Measurements from ENCODE around the gene CARD11.

CARD11 gene

DNA sequence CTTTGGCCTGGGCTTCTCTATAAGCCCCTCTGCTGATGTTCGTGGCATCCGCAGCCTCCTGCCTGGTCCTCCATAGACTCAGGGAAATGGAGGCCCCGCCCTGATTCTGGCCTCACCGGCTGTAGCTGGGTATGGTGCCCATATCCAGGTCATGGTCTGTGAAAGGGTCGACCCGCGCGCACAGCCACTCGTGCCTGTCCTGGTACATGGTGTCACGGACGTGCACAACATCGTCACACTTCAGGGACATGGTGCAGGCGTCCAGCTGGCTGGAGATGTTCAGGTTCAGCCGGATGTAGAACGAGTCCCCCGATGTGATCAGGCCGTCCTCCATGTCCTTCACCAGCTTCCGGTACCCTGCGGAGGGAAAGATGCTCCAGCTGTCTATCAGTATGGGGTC lies 124.4 kb downstream of the CARD11 start:
- DNase-seq (ENCODE audit: low spot score in 2 of 2) (no peak), ATAC-seq (ENCODE audit: low read depth) (no peak)
- H3K27ac Mint-ChIP-seq, result peak overlapping the region; percentile 82
- no peaks in the 10 kb centered on the region for H3K27me3 Mint-ChIP-seq
- H3K4me3 Mint-ChIP-seq, result no peak overlapping the region
- no peaks in the 10 kb centered on the region for H3K4me1 Mint-ChIP-seq
- peaks cover 45% of the 10 kb centered on the region for H3K36me3 Mint-ChIP-seq
- peaks cover 5% of the 10 kb centered on the region for H3K9me3 Mint-ChIP-seq

DNA sequence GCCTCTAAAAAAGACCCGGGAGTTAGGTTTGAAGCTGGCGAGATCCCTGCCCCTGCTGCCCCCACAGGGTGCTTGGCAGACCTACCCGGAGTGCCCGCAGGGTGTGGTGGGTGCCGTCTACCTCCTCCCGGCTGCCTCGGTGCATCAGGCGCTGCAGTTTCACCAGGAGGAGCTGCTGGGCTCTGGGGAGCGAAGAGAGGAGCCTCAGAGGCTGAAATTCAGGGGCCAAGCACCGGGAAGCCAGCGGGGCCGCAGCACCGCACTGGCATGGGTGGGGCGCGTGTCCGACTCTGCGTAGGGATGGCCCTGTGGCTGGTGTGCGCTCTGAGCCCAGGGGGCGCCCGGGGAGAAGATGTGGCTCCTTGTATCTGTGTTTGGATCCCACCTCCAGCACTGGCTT lies 125.3 kb downstream of the CARD11 start:
- Mint-ChIP-seq H3K36me3 (peaks cover 47% of the 10 kb centered on the region), H3K27ac (peak overlapping the region; percentile 82), H3K4me3 (no peak overlapping the region), H3K4me1 (no peaks in the 10 kb centered on the region), H3K27me3 (no peaks in the 10 kb centered on the region), H3K9me3 (peaks cover 5% of the 10 kb centered on the region)
- ATAC-seq (ENCODE audit: low read depth), result no peak
- no peak for DNase-seq (ENCODE audit: low spot score in 2 of 2)

- H3K36me3 Mint-ChIP-seq, result peaks cover 34% of the 10 kb centered on the region
Observed at GRCh38 chr7:2915023-2915422, 128.6 kb downstream of the CARD11 start.

GRCh38 chr7:2913760-2914387 lies 129.8 kb downstream of the CARD11 start:
- peaks cover 3% of the 10 kb centered on the region for H3K4me1 Mint-ChIP-seq
- H3K27me3 Mint-ChIP-seq, result no peaks in the 10 kb centered on the region
- no peak for ATAC-seq (ENCODE audit: low read depth)
- peaks cover 30% of the 10 kb centered on the region for H3K36me3 Mint-ChIP-seq
- H3K9me3 Mint-ChIP-seq, result no peaks in the 10 kb centered on the region
- no peak overlapping the region for H3K4me3 Mint-ChIP-seq
- no peak for DNase-seq (ENCODE audit: low spot score in 2 of 2)
- no peak overlapping the region for H3K27ac Mint-ChIP-seq

More at GRCh38 chr7:2915023-2915422, 128.6 kb downstream of the CARD11 start:
- H3K4me3 Mint-ChIP-seq, result no peak overlapping the region
- no peaks in the 10 kb centered on the region for H3K4me1 Mint-ChIP-seq
- no peak overlapping the region for H3K27ac Mint-ChIP-seq
- ATAC-seq (ENCODE audit: low read depth) (no peak), DNase-seq (ENCODE audit: low spot score in 2 of 2) (no peak)
- H3K9me3 Mint-ChIP-seq, result no peaks in the 10 kb centered on the region
- no peaks in the 10 kb centered on the region for H3K27me3 Mint-ChIP-seq

GRCh38 chr7:2912684-2913439 lies 130.8 kb downstream of the CARD11 start:
- no peak for DNase-seq (ENCODE audit: low spot score in 2 of 2)
- no peak for ATAC-seq (ENCODE audit: low read depth)
- Mint-ChIP-seq H3K36me3 (peaks cover 29% of the 10 kb centered on the region), H3K4me1 (peaks cover 3% of the 10 kb centered on the region), H3K4me3 (no peak overlapping the region), H3K9me3 (no peaks in the 10 kb centered on the region), H3K27me3 (no peaks in the 10 kb centered on the region), H3K27ac (peak overlapping the region; percentile 55)

GRCh38 chr7:2911466-2911865 lies 132.2 kb downstream of the CARD11 start:
- Mint-ChIP-seq H3K9me3 (no peaks in the 10 kb centered on the region), H3K27me3 (no peaks in the 10 kb centered on the region), H3K4me3 (no peak overlapping the region), H3K4me1 (peaks cover 3% of the 10 kb centered on the region), H3K27ac (peak overlapping the region; percentile 9), H3K36me3 (peaks cover 37% of the 10 kb centered on the region)
- DNase-seq (ENCODE audit: low spot score in 2 of 2), result no peak
- no peak for ATAC-seq (ENCODE audit: low read depth)

GRCh38 chr7:2909471-2910039 lies 134.1 kb downstream of the CARD11 start:
- ATAC-seq (ENCODE audit: low read depth) (no peak), DNase-seq (ENCODE audit: low spot score in 2 of 2) (no peak)
- peak overlapping the region; percentile 41 for H3K27ac Mint-ChIP-seq
- H3K4me1 Mint-ChIP-seq, result peaks cover 3% of the 10 kb centered on the region
- peaks cover 53% of the 10 kb centered on the region for H3K36me3 Mint-ChIP-seq
- no peaks in the 10 kb centered on the region for H3K9me3 Mint-ChIP-seq
- H3K4me3 Mint-ChIP-seq, result no peak overlapping the region
- H3K27me3 Mint-ChIP-seq, result no peaks in the 10 kb centered on the region

GRCh38 chr7:2909043-2909442 lies 134.6 kb downstream of the CARD11 start:
- no peak for DNase-seq (ENCODE audit: low spot score in 2 of 2)
- Mint-ChIP-seq H3K4me3 (no peak overlapping the region), H3K27me3 (no peaks in the 10 kb centered on the region), H3K4me1 (peaks cover 4% of the 10 kb centered on the region), H3K9me3 (no peaks in the 10 kb centered on the region), H3K36me3 (peaks cover 53% of the 10 kb centered on the region), H3K27ac (no peak overlapping the region)
- ATAC-seq (ENCODE audit: low read depth), result no peak

DNA sequence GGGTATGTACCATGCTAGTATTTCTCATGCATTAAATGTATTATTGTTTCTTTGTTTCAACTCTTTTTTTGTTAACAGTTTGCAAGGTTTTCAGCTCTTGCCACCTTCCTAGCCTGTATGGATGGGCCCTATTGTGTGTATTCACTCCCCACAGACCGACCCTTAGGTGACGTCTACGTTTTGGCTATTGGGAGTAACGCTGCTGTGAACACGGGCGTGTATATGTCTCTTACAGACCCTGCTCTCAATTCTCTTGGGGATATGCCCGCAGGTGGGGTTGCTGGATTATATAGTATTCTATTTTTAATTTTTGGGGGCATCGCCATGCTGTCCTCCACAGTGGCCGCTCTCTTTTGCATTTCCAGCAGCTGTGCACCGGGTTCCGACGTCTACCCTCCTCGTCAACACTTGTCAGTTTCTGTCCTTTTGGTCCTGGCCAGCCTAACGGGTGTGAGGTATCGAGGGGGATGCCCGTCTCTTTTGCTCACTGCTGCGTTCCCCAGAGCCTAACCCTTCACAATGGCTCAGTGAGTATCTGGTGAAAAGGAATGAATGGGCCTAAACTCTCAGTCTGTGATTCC lies 135.5 kb downstream of the CARD11 start:
- DNase-seq (ENCODE audit: low spot score in 2 of 2), result no peak
- no peaks in the 10 kb centered on the region for H3K27me3 Mint-ChIP-seq
- H3K27ac Mint-ChIP-seq, result peak overlapping the region; percentile 70
- H3K9me3 Mint-ChIP-seq, result no peaks in the 10 kb centered on the region
- H3K4me1 Mint-ChIP-seq, result peaks cover 5% of the 10 kb centered on the region
- H3K4me3 Mint-ChIP-seq, result no peak overlapping the region
- peaks cover 53% of the 10 kb centered on the region for H3K36me3 Mint-ChIP-seq
- ATAC-seq (ENCODE audit: low read depth), result no peak

DNA sequence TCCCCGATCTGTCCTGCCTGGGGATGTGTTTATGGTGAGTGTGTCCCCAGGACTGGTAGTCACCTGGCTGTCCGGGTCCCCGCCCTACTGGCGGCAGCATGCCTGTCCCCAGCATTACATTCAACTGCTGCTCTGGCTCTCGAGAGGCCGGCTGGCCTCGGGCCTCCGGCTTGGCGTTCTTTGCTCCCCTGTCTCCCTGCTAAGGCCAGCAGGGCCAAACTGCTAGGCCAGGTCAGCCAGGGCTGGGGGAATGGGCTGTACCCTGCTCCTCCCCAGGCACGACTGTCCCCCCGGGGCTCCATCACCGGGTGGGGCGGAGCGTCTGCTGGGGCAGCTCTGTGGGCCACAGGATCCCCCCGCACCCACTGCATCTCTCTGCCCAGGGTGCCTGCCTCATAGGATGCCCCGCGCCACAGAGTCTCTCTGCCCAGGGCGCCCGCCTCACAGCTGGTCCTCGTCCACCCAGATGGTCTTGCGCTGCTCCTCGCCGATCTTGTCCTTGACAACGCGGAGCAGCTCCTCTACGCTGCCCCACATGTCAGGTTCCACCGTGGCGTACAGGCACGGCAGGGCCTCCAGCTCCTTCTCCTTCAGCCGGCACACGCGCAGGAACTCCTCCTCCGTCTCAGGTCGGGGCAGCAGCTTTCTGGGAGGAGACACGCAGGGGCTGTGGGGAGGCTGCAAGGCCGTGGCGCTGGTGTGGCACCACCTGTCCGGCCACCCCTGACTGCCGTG lies 137.3 kb downstream of the CARD11 start:
- DNase-seq (ENCODE audit: low spot score in 2 of 2), result no peak
- H3K27me3 Mint-ChIP-seq, result no peaks in the 10 kb centered on the region
- no peak for ATAC-seq (ENCODE audit: low read depth)
- peaks cover 45% of the 10 kb centered on the region for H3K36me3 Mint-ChIP-seq
- H3K4me1 Mint-ChIP-seq, result peaks cover 7% of the 10 kb centered on the region
- H3K27ac Mint-ChIP-seq, result peak overlapping the region; percentile 43
- H3K4me3 Mint-ChIP-seq, result no peak overlapping the region
- H3K9me3 Mint-ChIP-seq, result no peaks in the 10 kb centered on the region

- Mint-ChIP-seq H3K4me1 (peaks cover 7% of the 10 kb centered on the region), H3K27ac (no peak overlapping the region), H3K36me3 (peaks cover 41% of the 10 kb centered on the region), H3K4me3 (no peak overlapping the region), H3K9me3 (no peaks in the 10 kb centered on the region), H3K27me3 (no peaks in the 10 kb centered on the region)
- ATAC-seq (ENCODE audit: low read depth) (no peak), DNase-seq (ENCODE audit: low spot score in 2 of 2) (no peak)
Observed at GRCh38 chr7:2905500-2905899, 138.2 kb downstream of the CARD11 start.

GRCh38 chr7:2905027-2905426 lies 138.6 kb downstream of the CARD11 start:
- DNase-seq (ENCODE audit: low spot score in 2 of 2), result no peak
- no peaks in the 10 kb centered on the region for H3K27me3 Mint-ChIP-seq
- H3K27ac Mint-ChIP-seq, result no peak overlapping the region
- H3K36me3 Mint-ChIP-seq, result peaks cover 41% of the 10 kb centered on the region
- peaks cover 7% of the 10 kb centered on the region for H3K4me1 Mint-ChIP-seq
- H3K9me3 Mint-ChIP-seq, result no peaks in the 10 kb centered on the region
- ATAC-seq (ENCODE audit: low read depth), result no peak
- H3K4me3 Mint-ChIP-seq, result no peak overlapping the region

GRCh38 chr7:2904202-2904601 lies 139.5 kb downstream of the CARD11 start:
- Mint-ChIP-seq H3K27me3 (no peaks in the 10 kb centered on the region), H3K4me1 (peaks cover 5% of the 10 kb centered on the region), H3K9me3 (no peaks in the 10 kb centered on the region), H3K36me3 (peaks cover 36% of the 10 kb centered on the region), H3K27ac (no peak overlapping the region), H3K4me3 (no peak overlapping the region)
- DNase-seq (ENCODE audit: low spot score in 2 of 2), result no peak
- ATAC-seq (ENCODE audit: low read depth), result no peak

GRCh38 chr7:2903682-2904162 lies 139.9 kb downstream of the CARD11 start:
- no peaks in the 10 kb centered on the region for H3K27me3 Mint-ChIP-seq
- H3K4me1 Mint-ChIP-seq, result peaks cover 5% of the 10 kb centered on the region
- no peak overlapping the region for H3K4me3 Mint-ChIP-seq
- DNase-seq (ENCODE audit: low spot score in 2 of 2) (no peak), ATAC-seq (ENCODE audit: low read depth) (no peak)
- no peaks in the 10 kb centered on the region for H3K9me3 Mint-ChIP-seq
- no peak overlapping the region for H3K27ac Mint-ChIP-seq
- H3K36me3 Mint-ChIP-seq, result peaks cover 36% of the 10 kb centered on the region
